Fibroblast of lung (primary cell): ENCODE results near the gene TENM4. TPM values are rescaled to one million over a fixed set of nuclear protein-coding genes. Genes with fewer than 3 reads are reported as not detected.

Experiments used
- DNase-seq, 2 donors: peaks; one replicate each; pipeline versions ENCODE4 v3.0.0 to v3.0.0-alpha.2; 2010; ENCODE audit warnings: low read depth in 2 of 2
- H2AFZ ChIP-seq: 2 replicates; pipeline ENCODE4 v1.5.1; 2012; ENCODE audit warnings: low read length, control low read depth, inconsistent platforms
- H3K27ac ChIP-seq: 2 replicates; pipeline ENCODE4 v1.5.1; 2011; ENCODE audit warnings: low read length, control low read depth; ENCODE audit not compliant: insufficient read depth
- H3K27me3 ChIP-seq: 2 replicates; pipeline ENCODE4 v1.5.1; 2011; ENCODE audit warnings: mild to moderate bottlenecking, low read length; ENCODE audit not compliant: control insufficient read depth, insufficient read depth
- H3K36me3 ChIP-seq: 2 replicates; pipeline ENCODE4 v1.5.1; 2011; ENCODE audit warnings: low read length; ENCODE audit not compliant: control insufficient read depth, insufficient read depth
- H3K4me1 ChIP-seq: 2 replicates; pipeline ENCODE4 v1.5.1; 2011; ENCODE audit warnings: low read length; ENCODE audit not compliant: control insufficient read depth, insufficient read depth; ENCODE audit errors: extremely low read depth
- H3K4me2 ChIP-seq: 2 replicates; pipeline ENCODE4 v1.5.1; 2011; ENCODE audit warnings: low read length, control low read depth; ENCODE audit not compliant: insufficient read depth; ENCODE audit errors: extremely low read depth
- H3K4me3 ChIP-seq, 4 experiments: fragments of 200-600 bp in 1 of 4; sonication (generic) in 1 of 4; replicated peaks in 1 of 4; 2 replicates each; pipeline ENCODE4 v1.5.1; 2011 to 2016; ENCODE audit warnings: low read length in 4 of 4, low read depth in 3 of 4, mild to moderate bottlenecking in 3 of 4, control low read depth in 2 of 4, inconsistent platforms in 1 of 4, mixed read lengths in 1 of 4; ENCODE audit not compliant: insufficient read depth in 1 of 4; ENCODE audit errors: control extremely low read depth in 1 of 4
- H3K79me2 ChIP-seq: 2 replicates; pipeline ENCODE4 v1.5.1; 2012; ENCODE audit warnings: mild to moderate bottlenecking, low read length, inconsistent platforms; ENCODE audit not compliant: control insufficient read depth, insufficient read depth
- H3K9ac ChIP-seq: 2 replicates; pipeline ENCODE4 v1.5.1; 2011; ENCODE audit warnings: mild to moderate bottlenecking, low read length, control low read depth; ENCODE audit not compliant: insufficient read depth
- H3K9me3 ChIP-seq: 2 replicates; pipeline ENCODE4 v1.5.1; 2012; ENCODE audit warnings: low read depth, low read length; ENCODE audit not compliant: control insufficient read depth, insufficient read depth
- H4K20me1 ChIP-seq: 2 replicates; pipeline ENCODE4 v1.5.1; 2011; ENCODE audit warnings: low read length; ENCODE audit not compliant: control insufficient read depth, insufficient read depth; ENCODE audit errors: extremely low read depth
- EZH2 ChIP-seq: IDR thresholded peaks from 2 replicates; pipeline ENCODE4 v1.5.1; 2012; ENCODE audit warnings: low read length, control low read depth, mild to moderate bottlenecking; ENCODE audit errors: missing control alignments
- polyA plus RNA-seq, 2 donors: library from polyadenylated mRNA; depleted of rRNA in 1 of 2; stranded (reverse) in 1 of 2; unstranded in 1 of 2; fragments of >200 nt; gene quantifications; 2 replicates each; pipeline ENCODE4 v1.2.1, GENCODE V29; 2011 to 2012; ENCODE audit warnings: missing spikeins in 1 of 2
- total RNA-seq: library from RNA; depleted of rRNA; stranded (reverse); fragments of >200 nt; gene quantifications from 2 replicates; pipeline ENCODE4 v1.2.1, GENCODE V29; 2014
- TF ChIP-seq, protein P1 (sequence below), 2 donors: IDR thresholded peaks in 1 of 2; conservative IDR thresholded peaks in 1 of 2; 1 replicate in 1 of 2; 2 replicates in 1 of 2; pipeline ENCODE4 v1.5.1; 2011 to 2012; ENCODE audit warnings: low read length in 2 of 2, control low read depth in 1 of 2, inconsistent platforms in 1 of 2, low read depth in 1 of 2, mild to moderate bottlenecking in 1 of 2

The TENM4 gene
- total and polyA plus RNA-seq, 2 donors (not counting 1 experiment from before 2014, with no cell fraction given) = 4.6 to 48.4 TPM

DNA sequence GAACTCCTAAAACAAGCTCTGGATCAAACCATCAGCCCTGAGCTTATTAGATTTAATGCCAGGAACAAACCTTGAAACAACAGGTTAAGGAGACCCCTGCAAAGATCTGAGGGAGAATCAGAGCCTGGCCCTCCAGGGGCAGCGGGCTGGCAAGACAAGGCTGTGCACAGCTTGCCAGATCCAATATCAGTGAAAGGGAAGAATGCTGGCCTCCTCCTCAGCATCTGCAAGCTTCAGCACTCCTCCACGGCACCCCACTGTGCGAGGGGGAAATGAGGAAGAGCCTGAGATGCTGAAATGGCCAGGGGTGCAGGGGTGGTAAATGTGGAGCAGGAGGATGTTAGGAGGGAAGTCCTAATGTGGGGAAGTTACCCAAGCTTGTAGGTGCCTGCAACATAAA is 167.0 kb downstream of the TENM4 start:
- Histone ChIP-seq H3K36me3 (no peaks in the 10 kb centered on the region), H3K9ac (no peak overlapping the region), H3K4me3 (no peak overlapping the region), H3K4me1 (peaks cover 12% of the 10 kb centered on the region), H3K4me2 (no peak overlapping the region), H2AFZ (no peak overlapping the region), H3K9me3 (no peaks in the 10 kb centered on the region), H3K27me3 (no peaks in the 10 kb centered on the region), H4K20me1 (no peaks in the 10 kb centered on the region), H3K27ac (no peak overlapping the region), H3K79me2 (no peaks in the 10 kb centered on the region)
- DNase-seq = no peak
- TF ChIP-seq, protein P1, sequence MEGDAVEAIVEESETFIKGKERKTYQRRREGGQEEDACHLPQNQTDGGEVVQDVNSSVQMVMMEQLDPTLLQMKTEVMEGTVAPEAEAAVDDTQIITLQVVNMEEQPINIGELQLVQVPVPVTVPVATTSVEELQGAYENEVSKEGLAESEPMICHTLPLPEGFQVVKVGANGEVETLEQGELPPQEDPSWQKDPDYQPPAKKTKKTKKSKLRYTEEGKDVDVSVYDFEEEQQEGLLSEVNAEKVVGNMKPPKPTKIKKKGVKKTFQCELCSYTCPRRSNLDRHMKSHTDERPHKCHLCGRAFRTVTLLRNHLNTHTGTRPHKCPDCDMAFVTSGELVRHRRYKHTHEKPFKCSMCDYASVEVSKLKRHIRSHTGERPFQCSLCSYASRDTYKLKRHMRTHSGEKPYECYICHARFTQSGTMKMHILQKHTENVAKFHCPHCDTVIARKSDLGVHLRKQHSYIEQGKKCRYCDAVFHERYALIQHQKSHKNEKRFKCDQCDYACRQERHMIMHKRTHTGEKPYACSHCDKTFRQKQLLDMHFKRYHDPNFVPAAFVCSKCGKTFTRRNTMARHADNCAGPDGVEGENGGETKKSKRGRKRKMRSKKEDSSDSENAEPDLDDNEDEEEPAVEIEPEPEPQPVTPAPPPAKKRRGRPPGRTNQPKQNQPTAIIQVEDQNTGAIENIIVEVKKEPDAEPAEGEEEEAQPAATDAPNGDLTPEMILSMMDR (conservative IDR thresholded peaks at IDR 0.05 in 1 of 2, IDR thresholded peaks at IDR 0.05 in 1 of 2; ENCODE audit: low read depth in 1 of 2, low read length in 2 of 2) = no peak
- no peak for TF ChIP-seq EZH2

DNA sequence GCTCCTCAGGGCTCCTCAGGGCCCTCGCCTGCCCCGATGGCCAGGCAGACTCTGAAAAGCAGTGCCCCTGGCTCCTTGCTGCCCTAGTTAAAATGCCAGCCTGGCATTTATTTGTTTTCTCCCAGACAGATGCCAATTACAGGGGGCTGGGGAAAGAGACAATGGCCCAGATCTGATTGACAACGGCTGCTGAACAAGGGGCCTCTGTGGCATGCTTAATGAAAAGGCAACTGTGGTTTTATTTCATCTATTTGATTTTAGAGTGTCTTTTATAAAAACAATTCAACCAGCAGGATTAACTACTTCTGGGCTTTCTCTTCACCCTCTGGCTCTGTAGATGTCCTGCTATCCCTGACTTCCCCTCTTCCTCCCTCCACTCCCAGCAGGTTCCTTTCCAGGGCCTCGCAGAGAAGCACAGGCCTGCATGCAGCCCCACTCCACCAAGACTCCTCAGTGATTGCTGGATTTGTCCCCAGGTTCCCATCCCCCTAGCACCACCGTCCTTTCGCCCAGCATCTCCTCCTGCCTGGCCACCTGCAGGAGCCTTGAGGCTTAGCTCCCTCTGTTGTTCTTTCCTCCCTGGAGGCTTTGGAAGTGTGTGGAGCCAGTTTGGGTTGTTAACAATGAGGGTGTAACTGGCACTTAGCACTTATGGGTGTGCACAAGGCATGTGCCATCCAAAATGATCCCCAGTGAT is 171.1 kb downstream of the TENM4 start:
- TF ChIP-seq, protein P1 (conservative IDR thresholded peaks at IDR 0.05 in 1 of 2, IDR thresholded peaks at IDR 0.05 in 1 of 2; ENCODE audit: low read depth in 1 of 2, low read length in 2 of 2) = no peak
- no peak for TF ChIP-seq EZH2
- Histone ChIP-seq H3K4me1 (peaks cover 4% of the 10 kb centered on the region), H3K4me3 (no peak overlapping the region), H3K4me2 (no peak overlapping the region), H3K27ac (no peak overlapping the region), H2AFZ (no peak overlapping the region), H3K9me3 (no peaks in the 10 kb centered on the region), H3K9ac (no peak overlapping the region), H3K79me2 (no peaks in the 10 kb centered on the region), H3K27me3 (no peaks in the 10 kb centered on the region), H4K20me1 (no peaks in the 10 kb centered on the region), H3K36me3 (no peaks in the 10 kb centered on the region)
- no peak for DNase-seq

DNA sequence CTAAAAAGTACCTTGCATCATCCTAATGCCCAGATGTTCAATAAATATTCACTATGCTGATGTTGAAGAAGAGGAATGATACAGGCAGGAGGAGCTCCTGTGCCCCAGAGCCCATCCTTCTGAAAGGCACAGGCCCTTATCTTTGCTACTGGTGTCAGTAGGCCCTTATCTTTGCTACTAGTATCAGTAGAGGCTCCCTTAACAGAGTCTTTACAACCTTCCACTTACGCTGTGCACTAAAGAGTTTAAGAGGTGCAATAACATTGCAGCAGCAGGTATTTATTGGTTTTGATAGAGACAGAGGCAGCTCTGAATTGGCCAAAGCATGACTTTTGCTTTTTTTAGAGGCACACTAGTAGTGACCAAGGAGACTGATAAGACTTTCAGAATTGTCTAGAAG is 174.4 kb downstream of the TENM4 start:
- no peak for DNase-seq
- TF ChIP-seq, protein P1 (conservative IDR thresholded peaks at IDR 0.05 in 1 of 2, IDR thresholded peaks at IDR 0.05 in 1 of 2; ENCODE audit: low read depth in 1 of 2, low read length in 2 of 2) = no peak
- no peak overlapping the region for H2AFZ ChIP-seq
- no peaks in the 10 kb centered on the region for H3K9me3 ChIP-seq
- H3K4me3 ChIP-seq = no peak overlapping the region
- no peaks in the 10 kb centered on the region for H3K36me3 ChIP-seq
- no peaks in the 10 kb centered on the region for H3K27me3 ChIP-seq
- H3K79me2 ChIP-seq = no peaks in the 10 kb centered on the region
- H3K4me1 ChIP-seq = no peaks in the 10 kb centered on the region
- H3K27ac ChIP-seq = no peak overlapping the region
- no peak overlapping the region for H3K4me2 ChIP-seq
- H4K20me1 ChIP-seq = no peaks in the 10 kb centered on the region
- H3K9ac ChIP-seq = no peak overlapping the region
